Spleen (tissue), 11 donors: ENCODE results near the gene DTNA. TPM values are rescaled to one million over a fixed set of nuclear protein-coding genes. Genes with fewer than 3 reads are reported as not detected.

ENCODE experiments used
- DNase-seq: peaks from one replicate; pipeline ENCODE4 v3.0.0-alpha.2; 2020
- H3K27ac ChIP-seq, 8 donors: fragments of 200-600 bp; sonication (generic) in 7 of 8; 1 replicate in 4 of 8; 2 replicates in 4 of 8; pipeline versions ENCODE4 v1.5.0 to v1.8.0; 2016 to 2021; ENCODE audit warnings: inconsistent platforms in 4 of 8, mild to moderate bottlenecking in 4 of 8, moderate library complexity in 1 of 8
- H3K27me3 ChIP-seq, 7 donors: fragments of 200-600 bp; sonication (generic) in 6 of 7; replicated peaks in 1 of 7; 1 replicate in 4 of 7; 2 replicates in 3 of 7; pipeline versions ENCODE4 v1.5.0 to v1.8.0; 2016 to 2021; ENCODE audit warnings: inconsistent platforms in 3 of 7, mild to moderate bottlenecking in 1 of 7
- H3K36me3 ChIP-seq, 6 donors: fragments of 200-600 bp; sonication (generic) in 5 of 6; 1 replicate in 4 of 6; 2 replicates in 2 of 6; pipeline versions ENCODE4 v1.5.0 to v1.8.0; 2016 to 2021; ENCODE audit warnings: inconsistent platforms in 2 of 6
- H3K4me1 ChIP-seq, 6 donors: fragments of 200-600 bp; sonication (generic) in 5 of 6; 1 replicate in 3 of 6; 2 replicates in 3 of 6; pipeline versions ENCODE4 v1.5.0 to v1.8.0; 2016 to 2021; ENCODE audit warnings: inconsistent platforms in 3 of 6
- H3K4me3 ChIP-seq, 8 donors: fragments of 200-600 bp; sonication (generic) in 7 of 8; 1 replicate in 4 of 8; 2 replicates in 4 of 8; pipeline versions ENCODE4 v1.5.0 to v1.8.0; 2016 to 2021; ENCODE audit warnings: inconsistent platforms in 4 of 8, mild to moderate bottlenecking in 4 of 8, moderate library complexity in 2 of 8
- H3K9me3 ChIP-seq, 8 donors: fragments of 200-600 bp; sonication (generic) in 7 of 8; 1 replicate in 4 of 8; 2 replicates in 4 of 8; pipeline versions ENCODE4 v1.5.0 to v1.8.0; 2016 to 2021; ENCODE audit warnings: inconsistent platforms in 4 of 8
- POLR2A ChIP-seq, 3 donors: fragments of 450-650 bp; IDR thresholded peaks; one replicate each; pipeline ENCODE4 v1.5.1; 2017; ENCODE audit warnings: antibody characterized with exemption in 3 of 3, mild to moderate bottlenecking in 1 of 3
- POLR2AphosphoS5 ChIP-seq, 3 donors: sonication (generic); formaldehyde crosslinking; IDR thresholded peaks; one replicate each; pipeline ENCODE4 v1.5.1; 2017; ENCODE audit warnings: antibody characterized with exemption in 3 of 3
- WGBS, 5 donors: extraction: QIAGEN DNeasy Blood & Tissue Kit in 3 of 5; methylation state at CpG; one replicate each; pipeline versions ENCODE4 v1.1.5 to v1.1.7; 2013 to 2018; 5-methylcytosine and 5-hydroxymethylcytosine counted together
- intact Hi-C: fragments of 100-400 bp; cut with DNase I; formaldehyde crosslinking; loops from one replicate; pipeline ENCODE4 v1.15.0; 2023; ENCODE audit warnings: low total_unique reads
- polyA plus RNA-seq, 3 donors: library from polyadenylated mRNA; stranded (reverse); fragments of 200-250 nt; gene quantifications; one replicate each; pipeline ENCODE4 v1.2.1, GENCODE V29; 2013
- total RNA-seq, 7 donors: library from RNA; depleted of rRNA in 3 of 7; stranded (reverse); fragments of >200 nt in 3 of 7; fragmentation: NEBNext Ultra II Directional in 4 of 7; extraction: Animal tissue kit (Norgen Biotek cat#: 25700) in 4 of 7; gene quantifications; one replicate each; pipeline versions ENCODE4 v1.1.0 to v1.2.1, GENCODE V29; 2016 to 2021
- TF ChIP-seq, protein P1 (sequence below), 11 experiments: fragments of 200-600 bp in 7 of 11; fragments of 450-650 bp in 4 of 11; sonication (generic) in 4 of 11; IDR thresholded peaks in 8 of 11; conservative IDR thresholded peaks in 3 of 11; 1 replicate in 7 of 11; 2 replicates in 4 of 11; pipeline versions ENCODE4 v1.4.0 to v1.8.0; 2016 to 2021; ENCODE audit warnings: antibody characterized with exemption in 11 of 11, inconsistent platforms in 4 of 11, mild to moderate bottlenecking in 1 of 11
- donor health status: healthy with polysubstance abuse.
- donor health status: DM: no; HTN: no; CAD: no; lungs with moderate emphysema.
- donor health status: DM: no; HTN: no; CAD: no.
- donor health status: Bipolar disorder and iron deficiency.
- donor health status: healthy.
- donor health status: DM: no; HTN: no; CAD: no.
- donor health status: DM: yes; HTN: yes; CAD: no.

Gene DTNA
- total and polyA plus RNA-seq, 10 donors = 3.0 to 29.2 (median 14.2) TPM

DNA sequence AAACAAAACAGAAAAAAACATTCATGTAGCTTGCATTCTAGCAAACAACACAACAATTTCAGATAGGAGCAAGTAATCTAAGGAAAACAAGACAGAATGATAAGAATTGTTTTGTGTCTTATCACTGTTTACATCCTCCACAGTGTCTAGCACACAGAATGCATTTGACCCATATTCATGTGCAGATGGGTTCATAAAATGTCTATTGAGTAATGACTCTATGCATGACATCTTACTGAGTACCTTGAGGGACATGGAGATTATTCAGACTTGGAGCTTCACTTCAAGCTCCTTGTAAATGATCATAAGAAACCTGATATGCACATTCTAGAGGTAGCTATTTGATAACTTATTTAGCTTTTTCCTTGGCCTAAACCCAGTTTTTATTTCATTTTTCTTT is 69.0 kb downstream of the DTNA start:
- no peak overlapping the region for H3K4me3 ChIP-seq
- intact Hi-C loops = no loop called here

DNA sequence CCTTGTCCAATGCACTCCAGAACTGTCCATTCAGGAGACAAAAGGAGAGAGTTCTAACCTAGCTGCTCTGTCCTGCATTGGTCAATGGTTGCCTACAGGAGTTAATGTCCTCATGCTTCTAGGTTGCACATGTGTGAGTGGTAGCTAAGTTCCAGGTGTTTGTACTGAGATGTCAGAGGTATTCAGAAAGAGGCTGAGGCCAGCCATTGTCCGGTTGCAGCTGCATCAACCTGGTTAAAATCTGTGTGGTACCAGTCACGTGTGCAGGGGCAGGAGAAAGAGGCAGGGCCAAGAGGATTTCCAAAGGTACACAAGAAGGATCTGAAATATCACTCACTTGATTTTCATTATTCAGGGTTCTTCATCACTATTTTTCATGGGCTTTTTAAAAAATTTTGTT is 70.8 kb downstream of the DTNA start:
- intact Hi-C loops = loop anchor here (10.0 kb wide), 1 partner anchor 656 kb away; no protein-coding TSS in a partner anchor
- Histone ChIP-seq H3K9me3 (no peaks in the 10 kb centered on the region), H3K4me1 (no peaks in the 10 kb centered on the region), H3K36me3 (no peaks in the 10 kb centered on the region), H3K4me3 (no peak overlapping the region), H3K27ac (no peak overlapping the region), H3K27me3 (no peaks in the 10 kb centered on the region)
- DNase-seq = no peak
- WGBS, 5 donors = 81 to 92% (median 88%) methylated on average over 2 of the region's 2 CpGs
- no peak for TF ChIP-seq POLR2AphosphoS5 (IDR thresholded peaks at IDR 0.05)
- TF ChIP-seq, protein P1, sequence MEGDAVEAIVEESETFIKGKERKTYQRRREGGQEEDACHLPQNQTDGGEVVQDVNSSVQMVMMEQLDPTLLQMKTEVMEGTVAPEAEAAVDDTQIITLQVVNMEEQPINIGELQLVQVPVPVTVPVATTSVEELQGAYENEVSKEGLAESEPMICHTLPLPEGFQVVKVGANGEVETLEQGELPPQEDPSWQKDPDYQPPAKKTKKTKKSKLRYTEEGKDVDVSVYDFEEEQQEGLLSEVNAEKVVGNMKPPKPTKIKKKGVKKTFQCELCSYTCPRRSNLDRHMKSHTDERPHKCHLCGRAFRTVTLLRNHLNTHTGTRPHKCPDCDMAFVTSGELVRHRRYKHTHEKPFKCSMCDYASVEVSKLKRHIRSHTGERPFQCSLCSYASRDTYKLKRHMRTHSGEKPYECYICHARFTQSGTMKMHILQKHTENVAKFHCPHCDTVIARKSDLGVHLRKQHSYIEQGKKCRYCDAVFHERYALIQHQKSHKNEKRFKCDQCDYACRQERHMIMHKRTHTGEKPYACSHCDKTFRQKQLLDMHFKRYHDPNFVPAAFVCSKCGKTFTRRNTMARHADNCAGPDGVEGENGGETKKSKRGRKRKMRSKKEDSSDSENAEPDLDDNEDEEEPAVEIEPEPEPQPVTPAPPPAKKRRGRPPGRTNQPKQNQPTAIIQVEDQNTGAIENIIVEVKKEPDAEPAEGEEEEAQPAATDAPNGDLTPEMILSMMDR (IDR thresholded peaks at IDR 0.05 in 8 of 11, conservative IDR thresholded peaks at IDR 0.05 in 3 of 11) = no peak
- no peak for TF ChIP-seq POLR2A (IDR thresholded peaks at IDR 0.05)

More for the DNA sequence above, 69.0 kb downstream of the DTNA start:
- DNase-seq = no peak
- peaks cover 0 to 2% (median under 1%) of the 10 kb centered on the region in 6 donors for H3K4me1 ChIP-seq
- TF ChIP-seq, protein P1 (IDR thresholded peaks at IDR 0.05 in 8 of 11, conservative IDR thresholded peaks at IDR 0.05 in 3 of 11) = no peak
- TF ChIP-seq POLR2AphosphoS5 (IDR thresholded peaks at IDR 0.05) = no peak
- TF ChIP-seq POLR2A (IDR thresholded peaks at IDR 0.05) = no peak
- no peaks in the 10 kb centered on the region for H3K9me3 ChIP-seq
- no peaks in the 10 kb centered on the region for H3K27me3 ChIP-seq
- H3K27ac ChIP-seq = no peak overlapping the region
- no peaks in the 10 kb centered on the region for H3K36me3 ChIP-seq

DNA sequence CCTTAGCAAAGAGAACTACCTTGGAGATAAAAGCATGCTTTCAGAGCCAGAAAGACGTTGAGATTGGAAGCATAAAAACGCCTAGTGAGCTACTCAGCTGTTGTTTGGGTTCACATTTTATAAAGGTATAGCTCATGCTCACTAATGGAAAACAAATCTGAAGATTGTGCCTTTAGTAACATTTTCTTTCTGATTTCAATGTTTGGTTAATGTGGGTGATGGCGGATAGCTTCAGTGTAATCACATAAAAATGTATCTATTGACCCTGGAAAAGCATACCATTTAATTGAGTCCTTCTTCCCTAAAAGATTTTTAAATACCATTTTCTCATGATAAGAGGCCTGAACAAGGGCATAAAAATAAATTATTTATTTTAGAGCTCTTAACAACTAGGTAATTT is 73.4 kb downstream of the DTNA start:
- intact Hi-C loops = loop anchor here (10.0 kb wide), 1 partner anchor 659 kb away; no protein-coding TSS in a partner anchor
- H3K9me3 ChIP-seq = no peaks in the 10 kb centered on the region
- TF ChIP-seq POLR2A (IDR thresholded peaks at IDR 0.05) (no peak), POLR2AphosphoS5 (IDR thresholded peaks at IDR 0.05) (no peak)
- TF ChIP-seq, protein P1 (IDR thresholded peaks at IDR 0.05 in 8 of 11, conservative IDR thresholded peaks at IDR 0.05 in 3 of 11) = no peak
- no peak overlapping the region for H3K4me3 ChIP-seq
- no peaks in the 10 kb centered on the region for H3K27me3 ChIP-seq
- no peak overlapping the region for H3K27ac ChIP-seq
- 50 to 64% (median 59%) methylated on average over 3 of the region's 3 CpGs for WGBS, 5 donors
- no peak for DNase-seq
- no peaks in the 10 kb centered on the region for H3K4me1 ChIP-seq
- H3K36me3 ChIP-seq = no peaks in the 10 kb centered on the region

DNA sequence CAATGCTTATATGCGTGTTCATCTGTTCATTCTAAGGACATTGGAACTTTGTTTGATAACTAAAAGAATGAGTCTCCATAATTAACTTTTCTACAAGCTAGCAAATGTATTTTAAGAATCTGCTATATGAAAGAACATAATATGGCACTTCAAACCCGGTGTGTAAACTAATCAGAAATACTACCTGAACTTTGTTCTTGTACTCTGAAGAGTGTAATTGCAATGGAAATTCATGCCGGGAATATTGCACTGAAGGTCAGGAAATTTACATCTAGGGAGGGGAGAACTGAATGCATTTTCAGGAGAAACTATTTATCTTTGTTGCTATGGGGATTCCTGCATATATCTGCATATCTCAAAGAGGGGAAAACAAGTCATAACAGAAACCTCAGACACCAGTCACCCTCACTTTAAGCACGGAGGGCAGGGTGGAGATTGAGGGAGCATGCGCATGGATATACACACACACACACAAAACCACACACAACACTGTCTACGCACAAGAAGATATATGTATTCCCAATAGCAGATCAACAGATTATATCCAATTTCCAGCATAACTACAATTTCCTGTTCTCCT is 76.2 kb downstream of the DTNA start:
- intact Hi-C loops = loop anchor here (10.0 kb wide), 1 partner anchor 661 kb away; no protein-coding TSS in a partner anchor
- H3K27me3 ChIP-seq = no peaks in the 10 kb centered on the region
- WGBS, 5 donors = 79 to 92% (median 85%) methylated on average over 6 of the region's 6 CpGs
- H3K4me3 ChIP-seq = no peak overlapping the region
- H3K27ac ChIP-seq = no peak overlapping the region
- no peaks in the 10 kb centered on the region for H3K4me1 ChIP-seq
- no peak for TF ChIP-seq POLR2AphosphoS5 (IDR thresholded peaks at IDR 0.05)
- TF ChIP-seq, protein P1 (IDR thresholded peaks at IDR 0.05 in 8 of 11, conservative IDR thresholded peaks at IDR 0.05 in 3 of 11) = no peak
- no peak for TF ChIP-seq POLR2A (IDR thresholded peaks at IDR 0.05)
- H3K36me3 ChIP-seq = no peaks in the 10 kb centered on the region
- H3K9me3 ChIP-seq = no peaks in the 10 kb centered on the region
- DNase-seq = no peak
